Dermis microvascular lymphatic vessel endothelial cell (primary cell): ENCODE measurements around the gene ULK4. TPM values are rescaled to one million over a fixed set of nuclear protein-coding genes. Genes with fewer than 3 reads are reported as not detected.

Source experiments
- DNase-seq, 2 donors: peaks; one replicate each; pipeline versions ENCODE4 v3.0.0 to v3.0.0-alpha.2; 2010; ENCODE audit warnings: low read depth in 2 of 2
- total RNA-seq: library from RNA; depleted of rRNA; stranded (reverse); fragments of >200 nt; gene quantifications from 2 replicates; pipeline ENCODE4 v1.2.1, GENCODE V29; 2014

The ULK4 gene
- total RNA-seq, 1 donor from 2014 or later: 5.8 TPM

GRCh38 chr3:41274944-41275668 lies 686.8 kb downstream of the ULK4 start:
- DNase-seq: no peak

GRCh38 chr3:41272667-41273066 lies 689.2 kb downstream of the ULK4 start:
- no peak for DNase-seq

- DNase-seq: peak in 1 of 2 donors; percentile 74
Observed at GRCh38 chr3:41267975-41268640, 693.8 kb downstream of the ULK4 start.

- DNase-seq: peak in 1 of 2 donors; percentile 60
Observed at GRCh38 chr3:41265823-41266273, 696.1 kb downstream of the ULK4 start.

- DNase-seq: no peak
Observed at GRCh38 chr3:41265011-41265545, 696.8 kb downstream of the ULK4 start.

- DNase-seq: no peak
Observed at GRCh38 chr3:41260063-41260450, 701.8 kb downstream of the ULK4 start.

- no peak for DNase-seq
Observed at GRCh38 chr3:41259449-41260062, 702.3 kb downstream of the ULK4 start.

GRCh38 chr3:41258239-41258800 lies 703.6 kb downstream of the ULK4 start:
- no peak for DNase-seq

GRCh38 chr3:41251593-41251992 lies 710.3 kb downstream of the ULK4 start:
- DNase-seq: no peak

- no peak for DNase-seq
Observed at GRCh38 chr3:41250825-41251224, 711.1 kb downstream of the ULK4 start.

- DNase-seq: no peak
Observed at GRCh38 chr3:41249318-41249717, 712.6 kb downstream of the ULK4 start.

- DNase-seq: no peak
Observed at GRCh38 chr3:41248525-41248924, 713.4 kb downstream of the ULK4 start.

- DNase-seq: no peak
Observed at GRCh38 chr3:41247055-41248004, 714.6 kb downstream of the ULK4 start.

GRCh38 chr3:41244620-41245336 lies 717.1 kb downstream of the ULK4 start:
- DNase-seq: no peak

- DNase-seq: no peak
Observed at GRCh38 chr3:41243183-41243582, 718.7 kb downstream of the ULK4 start.

GRCh38 chr3:41241800-41242571 lies 719.9 kb downstream of the ULK4 start:
- no peak for DNase-seq

- no peak for DNase-seq
Observed at GRCh38 chr3:41241161-41241560, 720.7 kb downstream of the ULK4 start.

- no peak for DNase-seq
Observed at GRCh38 chr3:41239587-41239986, 722.3 kb downstream of the ULK4 start.

- DNase-seq: no peak
Observed at GRCh38 chr3:41237907-41238306, 724.0 kb downstream of the ULK4 start.
